Kidney tubule cell (primary cell): ENCODE data around the gene CAMSAP3.

ENCODE experiments used
- DNase-seq: peaks from one replicate; pipeline ENCODE4 v3.0.0-alpha.2; 2018; ENCODE audit warnings: low spot score

The CAMSAP3 gene, protein sequence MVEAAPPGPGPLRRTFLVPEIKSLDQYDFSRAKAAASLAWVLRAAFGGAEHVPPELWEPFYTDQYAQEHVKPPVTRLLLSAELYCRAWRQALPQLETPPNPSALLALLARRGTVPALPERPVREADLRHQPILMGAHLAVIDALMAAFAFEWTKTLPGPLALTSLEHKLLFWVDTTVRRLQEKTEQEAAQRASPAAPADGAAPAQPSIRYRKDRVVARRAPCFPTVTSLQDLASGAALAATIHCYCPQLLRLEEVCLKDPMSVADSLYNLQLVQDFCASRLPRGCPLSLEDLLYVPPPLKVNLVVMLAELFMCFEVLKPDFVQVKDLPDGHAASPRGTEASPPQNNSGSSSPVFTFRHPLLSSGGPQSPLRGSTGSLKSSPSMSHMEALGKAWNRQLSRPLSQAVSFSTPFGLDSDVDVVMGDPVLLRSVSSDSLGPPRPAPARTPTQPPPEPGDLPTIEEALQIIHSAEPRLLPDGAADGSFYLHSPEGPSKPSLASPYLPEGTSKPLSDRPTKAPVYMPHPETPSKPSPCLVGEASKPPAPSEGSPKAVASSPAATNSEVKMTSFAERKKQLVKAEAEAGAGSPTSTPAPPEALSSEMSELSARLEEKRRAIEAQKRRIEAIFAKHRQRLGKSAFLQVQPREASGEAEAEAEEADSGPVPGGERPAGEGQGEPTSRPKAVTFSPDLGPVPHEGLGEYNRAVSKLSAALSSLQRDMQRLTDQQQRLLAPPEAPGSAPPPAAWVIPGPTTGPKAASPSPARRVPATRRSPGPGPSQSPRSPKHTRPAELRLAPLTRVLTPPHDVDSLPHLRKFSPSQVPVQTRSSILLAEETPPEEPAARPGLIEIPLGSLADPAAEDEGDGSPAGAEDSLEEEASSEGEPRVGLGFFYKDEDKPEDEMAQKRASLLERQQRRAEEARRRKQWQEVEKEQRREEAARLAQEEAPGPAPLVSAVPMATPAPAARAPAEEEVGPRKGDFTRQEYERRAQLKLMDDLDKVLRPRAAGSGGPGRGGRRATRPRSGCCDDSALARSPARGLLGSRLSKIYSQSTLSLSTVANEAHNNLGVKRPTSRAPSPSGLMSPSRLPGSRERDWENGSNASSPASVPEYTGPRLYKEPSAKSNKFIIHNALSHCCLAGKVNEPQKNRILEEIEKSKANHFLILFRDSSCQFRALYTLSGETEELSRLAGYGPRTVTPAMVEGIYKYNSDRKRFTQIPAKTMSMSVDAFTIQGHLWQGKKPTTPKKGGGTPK

DNA sequence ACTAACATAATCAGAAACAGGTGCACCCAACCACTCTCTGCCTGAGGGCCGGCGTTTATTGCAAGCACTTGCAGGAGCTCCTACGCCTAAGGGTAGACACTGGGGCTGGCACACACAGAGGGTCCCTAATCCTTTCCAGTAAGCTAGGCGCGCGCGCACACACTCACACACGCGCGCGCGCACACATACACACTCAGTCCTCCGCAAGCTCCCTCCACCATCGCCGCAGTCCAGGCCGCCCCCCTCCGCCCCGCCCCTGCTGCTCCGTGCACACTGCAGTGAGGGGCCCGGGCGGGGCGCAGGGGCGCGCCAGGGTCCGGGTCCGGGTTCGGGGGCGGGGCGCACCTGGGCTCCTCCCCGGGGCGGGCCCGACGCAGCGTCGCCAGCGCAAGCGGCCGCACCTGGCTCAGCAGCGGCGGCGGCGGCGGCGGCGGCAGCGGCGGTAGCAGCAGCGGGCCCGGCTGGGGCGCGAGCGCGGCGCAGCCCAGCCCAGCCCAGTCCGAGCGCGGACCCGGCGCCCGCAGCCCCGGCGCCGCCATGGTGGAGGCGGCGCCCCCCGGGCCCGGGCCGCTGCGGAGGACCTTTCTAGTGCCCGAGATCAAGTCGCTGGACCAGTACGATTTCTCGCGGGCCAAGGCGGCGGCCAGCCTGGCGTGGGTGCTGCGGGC lies at the start of gene CAMSAP3:
Gene CAMSAP3, plus strand, starts transcription at position 398 of the 668 bp plus-strand sequence. Its CDS starts 140 bp downstream, at position 538.
- DNase-seq, result peak; percentile 64

DNA sequence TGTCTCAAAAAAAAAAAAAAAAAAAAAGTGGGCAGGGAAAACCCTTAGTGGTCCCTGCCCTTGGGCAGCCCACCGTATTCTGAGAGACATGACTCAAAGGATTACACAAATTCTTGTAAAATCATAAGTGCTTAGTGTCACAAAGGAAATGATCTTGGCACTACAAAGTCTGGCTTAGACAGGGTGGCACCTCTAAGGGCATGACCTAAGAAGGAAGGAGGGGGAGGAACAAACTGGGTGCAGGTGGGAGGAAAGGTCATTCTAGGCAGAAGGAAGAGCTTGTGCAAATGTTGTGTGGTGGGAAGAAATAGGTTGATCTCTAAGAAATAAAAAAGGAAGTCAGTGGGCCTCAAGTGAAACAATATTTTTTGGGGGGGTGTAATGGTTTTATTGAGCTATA lies 49.8 kb upstream of the CAMSAP3 start:
- DNase-seq, result no peak

DNA sequence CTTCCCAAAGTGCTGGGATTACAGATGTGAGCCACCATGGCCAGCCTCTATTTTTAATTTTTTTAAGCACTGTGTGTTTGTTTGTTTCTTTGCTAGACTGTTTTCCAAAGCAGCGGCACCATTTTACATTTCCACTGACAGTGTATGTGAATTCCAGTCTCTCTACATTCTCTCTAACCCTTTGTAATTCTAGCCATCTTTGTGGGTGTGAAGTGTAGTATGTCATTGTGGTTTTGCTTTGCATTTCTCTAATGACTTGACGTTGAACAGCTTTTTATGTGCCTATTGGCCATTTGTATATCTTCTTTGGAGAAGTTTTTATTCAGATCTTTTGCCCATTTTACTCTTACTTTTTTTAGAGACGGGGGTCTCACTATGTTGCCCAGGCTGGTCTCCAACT lies 48.5 kb upstream of the CAMSAP3 start:
- DNase-seq, result no peak

DNA sequence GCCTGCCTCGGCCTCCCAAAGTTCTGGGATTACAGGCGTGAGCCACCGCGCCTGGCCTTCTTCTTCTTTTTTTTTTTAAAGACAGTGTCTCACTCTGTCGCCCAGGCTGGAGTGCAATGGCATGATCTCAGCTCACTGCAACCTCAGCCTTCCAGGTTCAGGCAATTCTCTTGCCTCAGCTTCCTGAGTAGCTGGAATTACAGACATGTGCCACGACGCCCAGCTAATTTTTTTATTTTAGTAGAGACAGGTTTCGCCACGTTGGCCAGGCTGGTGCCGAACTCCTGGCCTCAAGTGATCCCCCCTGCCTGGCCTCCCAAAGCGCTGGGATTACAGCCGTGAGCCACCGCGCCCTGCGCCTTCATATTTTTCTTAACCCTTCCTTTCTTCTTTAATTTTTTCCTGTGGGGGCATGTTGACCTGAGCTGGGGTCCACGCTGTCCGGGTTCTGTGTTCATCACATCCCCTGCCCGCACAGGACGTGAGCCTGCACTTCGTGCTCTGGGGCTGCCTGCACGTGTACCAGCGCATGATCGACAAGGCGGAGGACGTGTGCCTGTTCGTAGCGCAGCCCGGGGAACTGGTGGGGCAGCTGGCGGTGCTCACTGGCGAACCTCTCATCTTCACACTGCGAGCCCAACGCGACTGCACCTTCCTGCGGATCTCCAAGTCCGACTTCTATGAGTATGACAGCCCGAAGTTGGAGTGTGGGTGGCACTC lies 46.1 kb upstream of the CAMSAP3 start:
- no peak for DNase-seq

DNA sequence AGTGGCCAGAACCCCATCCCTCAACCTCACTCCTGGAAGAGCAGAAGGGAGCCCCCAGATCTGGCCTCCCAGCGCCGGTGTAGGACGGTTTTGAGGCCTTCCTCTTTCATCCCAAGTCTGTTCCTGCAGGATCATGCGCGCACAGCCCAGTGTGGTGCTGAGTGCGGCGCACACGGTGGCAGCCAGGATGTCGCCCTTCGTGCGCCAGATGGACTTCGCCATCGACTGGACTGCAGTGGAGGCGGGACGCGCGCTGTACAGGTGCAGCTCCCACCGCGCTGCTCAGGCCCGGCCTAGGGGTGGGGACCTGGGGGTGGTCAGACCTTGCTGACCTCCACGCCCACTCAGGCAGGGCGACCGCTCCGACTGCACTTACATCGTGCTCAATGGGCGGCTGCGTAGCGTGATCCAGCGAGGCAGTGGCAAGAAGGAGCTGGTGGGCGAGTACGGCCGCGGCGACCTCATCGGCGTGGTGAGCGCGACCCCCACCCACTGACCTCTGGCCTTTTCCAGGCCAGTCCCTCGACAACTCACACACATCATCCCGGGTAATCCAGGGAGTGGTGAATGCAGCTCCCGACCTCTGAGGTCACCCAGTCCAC lies 45.4 kb upstream of the CAMSAP3 start:
- no peak for DNase-seq

DNA sequence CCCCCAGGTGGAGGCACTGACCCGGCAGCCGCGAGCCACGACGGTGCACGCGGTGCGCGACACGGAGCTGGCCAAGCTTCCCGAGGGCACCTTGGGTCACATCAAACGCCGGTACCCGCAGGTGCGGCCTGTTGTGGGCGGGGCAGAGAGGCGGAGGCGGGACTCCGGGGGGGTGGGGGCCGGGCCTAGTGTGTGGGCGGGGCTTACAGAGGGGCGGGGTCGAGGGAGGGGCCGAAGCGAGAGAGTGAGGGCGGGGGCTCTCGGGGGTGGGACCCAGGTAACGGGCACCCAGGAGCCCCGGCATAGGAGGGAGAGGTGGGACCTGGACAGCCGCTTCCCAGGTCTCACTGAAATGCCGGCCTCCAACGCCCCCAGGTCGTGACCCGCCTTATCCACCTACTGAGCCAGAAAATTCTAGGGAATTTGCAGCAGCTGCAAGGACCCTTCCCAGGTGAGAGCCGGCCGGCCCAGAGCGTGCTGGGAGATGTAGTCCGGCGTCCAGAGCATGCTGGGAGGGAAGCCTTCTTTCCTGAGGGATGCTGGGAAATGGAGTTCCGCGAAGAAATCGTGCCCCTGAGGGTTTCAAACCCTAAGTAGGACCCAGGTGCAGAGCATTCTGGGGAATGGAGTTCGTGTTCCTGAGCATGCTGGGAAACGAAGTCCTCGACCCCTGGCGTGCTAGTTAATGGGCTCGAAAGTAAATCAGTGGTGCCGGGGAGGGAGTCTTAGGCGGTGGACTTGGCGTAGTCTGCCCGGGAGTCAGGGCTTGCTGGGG lies 44.5 kb upstream of the CAMSAP3 start:
- DNase-seq, result peak; percentile 49

DNA sequence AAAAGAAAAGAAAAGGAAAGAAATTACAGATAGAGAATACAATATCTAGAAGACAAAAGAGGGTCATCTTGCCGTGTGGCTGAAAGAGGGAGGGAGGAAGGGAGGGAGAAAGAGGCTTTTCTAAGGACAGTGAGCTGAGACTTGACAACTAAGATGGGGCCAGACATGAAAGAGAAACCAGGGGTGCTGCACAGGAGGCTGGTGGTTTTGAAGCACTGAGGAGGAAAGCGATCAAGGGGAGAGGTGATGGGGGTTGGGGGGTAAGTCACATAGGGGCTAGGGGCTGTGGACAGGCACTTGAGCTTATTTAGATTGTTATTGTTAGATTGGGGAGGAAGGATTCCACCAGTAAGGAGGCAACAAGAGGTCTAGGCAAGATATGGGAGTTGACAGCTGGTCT lies 42.9 kb upstream of the CAMSAP3 start:
- DNase-seq, result no peak

DNA sequence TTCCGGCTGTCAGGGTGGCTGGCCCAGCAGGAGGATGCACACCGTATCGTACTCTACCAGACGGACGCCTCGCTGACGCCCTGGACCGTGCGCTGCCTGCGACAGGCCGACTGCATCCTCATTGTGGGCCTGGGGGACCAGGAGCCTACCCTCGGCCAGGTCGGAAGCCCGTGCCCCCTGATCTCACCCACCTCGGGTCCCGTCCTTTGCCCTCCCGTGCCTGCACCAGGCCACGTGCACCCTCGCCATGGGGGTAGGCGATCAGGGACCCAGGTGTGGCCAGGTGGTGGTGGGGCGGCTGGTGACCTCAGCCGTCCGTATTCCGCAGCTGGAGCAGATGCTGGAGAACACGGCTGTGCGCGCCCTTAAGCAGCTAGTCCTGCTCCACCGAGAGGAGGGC lies 41.1 kb upstream of the CAMSAP3 start:
- DNase-seq, result no peak

DNA sequence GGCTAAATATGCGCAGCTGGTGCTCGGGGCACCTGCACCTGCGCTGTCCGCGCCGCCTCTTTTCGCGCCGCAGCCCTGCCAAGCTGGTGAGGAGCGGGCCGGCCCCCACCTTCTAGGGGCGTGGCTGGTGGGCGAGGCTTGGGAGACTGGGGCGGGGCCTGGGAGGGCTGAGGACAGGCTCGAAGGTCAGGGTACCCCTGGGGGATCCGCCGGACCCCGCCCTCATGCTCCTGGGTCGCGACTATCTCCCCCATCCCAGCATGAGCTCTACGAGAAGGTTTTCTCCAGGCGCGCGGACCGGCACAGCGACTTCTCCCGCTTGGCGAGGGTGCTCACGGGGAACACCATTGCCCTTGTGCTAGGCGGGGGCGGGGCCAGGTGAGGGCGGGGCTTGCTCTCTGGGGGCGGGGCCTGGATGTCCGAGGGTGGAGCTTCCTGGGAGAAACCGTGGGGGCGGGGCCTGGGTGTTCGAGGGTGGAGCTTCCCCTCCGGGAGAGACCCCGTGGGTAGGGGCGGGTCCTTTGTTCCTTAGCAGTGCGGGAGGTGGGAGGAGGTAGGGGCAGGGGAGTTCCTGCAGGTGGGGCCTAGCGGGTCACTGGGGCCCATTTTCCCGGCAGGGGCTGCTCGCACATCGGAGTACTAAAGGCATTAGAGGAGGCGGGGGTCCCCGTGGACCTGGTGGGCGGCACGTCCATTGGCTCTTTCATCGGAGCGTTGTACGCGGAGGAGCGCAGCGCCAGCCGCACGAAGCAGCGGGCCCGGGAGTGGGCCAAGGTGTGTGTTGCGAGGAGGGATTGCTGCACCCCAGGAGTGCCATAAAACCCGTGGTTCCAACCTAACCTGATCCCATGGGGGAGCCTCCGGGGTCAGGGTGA lies 40.4 kb upstream of the CAMSAP3 start:
- no peak for DNase-seq

DNA sequence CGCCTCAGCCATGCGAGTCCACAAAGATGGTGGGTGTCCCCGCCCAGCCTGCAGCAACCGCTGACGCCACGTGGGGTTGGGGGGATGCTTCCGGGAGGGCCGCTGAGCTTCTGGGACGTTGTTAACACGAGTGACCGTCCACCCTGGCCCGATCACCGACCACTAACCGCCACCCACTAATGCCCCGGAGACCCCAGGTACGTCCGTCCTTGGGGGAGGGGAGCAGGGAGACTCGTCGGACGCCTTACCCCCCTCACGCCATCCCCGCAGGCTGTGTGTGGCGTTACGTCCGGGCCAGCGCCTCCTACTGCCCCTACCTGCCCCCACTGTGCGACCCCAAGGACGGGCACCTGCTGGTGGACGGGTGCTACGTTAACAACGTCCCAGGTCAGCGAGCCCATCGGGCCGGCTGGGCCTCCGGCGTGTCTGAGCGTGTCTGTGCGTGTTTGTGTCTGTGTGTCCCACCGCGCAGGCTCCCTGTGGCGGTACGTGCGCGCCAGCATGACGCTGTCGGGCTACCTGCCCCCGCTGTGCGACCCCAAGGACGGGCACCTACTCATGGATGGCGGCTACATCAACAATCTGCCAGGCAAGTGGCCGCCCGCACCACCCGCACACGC lies 38.9 kb upstream of the CAMSAP3 start:
- no peak for DNase-seq

DNA sequence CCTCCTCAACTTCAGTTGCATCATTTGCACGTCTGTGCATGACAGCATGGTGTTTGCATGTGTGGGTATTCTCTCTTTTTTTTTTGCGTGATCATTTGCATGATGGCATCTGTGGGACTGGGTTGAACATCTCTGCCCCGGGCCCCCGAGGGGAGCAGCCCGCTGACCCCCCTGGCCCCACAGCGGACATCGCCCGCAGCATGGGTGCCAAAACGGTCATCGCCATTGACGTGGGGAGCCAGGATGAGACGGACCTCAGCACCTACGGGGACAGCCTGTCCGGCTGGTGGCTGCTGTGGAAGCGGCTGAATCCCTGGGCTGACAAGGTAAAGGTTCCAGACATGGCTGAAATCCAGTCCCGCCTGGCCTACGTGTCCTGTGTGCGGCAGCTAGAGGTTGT lies 37.0 kb upstream of the CAMSAP3 start:
- DNase-seq, result no peak

DNA sequence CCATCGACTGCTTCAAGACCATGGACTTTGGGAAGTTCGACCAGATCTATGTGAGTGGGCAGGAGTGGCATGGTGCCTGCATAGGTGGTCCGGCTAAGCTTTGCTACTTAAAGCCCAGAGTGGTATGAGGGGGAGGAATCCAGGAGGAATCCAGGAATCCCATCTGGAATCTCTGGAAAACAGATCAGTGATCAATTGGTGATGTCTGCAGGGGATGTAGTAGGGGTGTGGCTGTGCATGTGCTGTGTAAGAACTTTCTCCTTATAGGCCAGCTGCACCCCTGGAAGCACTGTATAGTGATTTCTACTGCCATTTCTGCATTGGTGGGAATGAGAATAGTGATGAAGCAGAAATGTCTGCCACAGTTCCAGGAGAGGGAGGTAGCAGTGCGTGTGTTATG lies 36.6 kb upstream of the CAMSAP3 start:
- DNase-seq, result no peak

DNA sequence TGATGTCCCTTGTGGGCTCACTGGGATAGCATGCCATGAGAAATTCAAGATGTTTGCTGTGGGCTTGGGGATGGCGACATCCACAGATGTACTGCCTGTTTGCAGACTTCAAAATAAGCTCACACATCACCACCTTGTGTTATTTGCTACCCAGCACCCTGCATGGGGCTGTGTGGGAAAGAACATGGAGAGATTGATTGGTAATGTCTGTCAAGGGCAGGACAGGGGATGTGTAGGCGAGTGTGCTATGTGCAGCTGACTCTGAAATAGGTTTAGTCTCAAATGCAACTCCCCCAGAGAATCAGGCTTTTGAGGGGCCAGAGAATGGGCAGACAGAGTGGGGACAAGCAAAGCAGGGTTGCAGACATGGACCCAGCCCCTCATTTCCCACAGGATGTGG lies 35.4 kb upstream of the CAMSAP3 start:
- DNase-seq, result no peak

DNA sequence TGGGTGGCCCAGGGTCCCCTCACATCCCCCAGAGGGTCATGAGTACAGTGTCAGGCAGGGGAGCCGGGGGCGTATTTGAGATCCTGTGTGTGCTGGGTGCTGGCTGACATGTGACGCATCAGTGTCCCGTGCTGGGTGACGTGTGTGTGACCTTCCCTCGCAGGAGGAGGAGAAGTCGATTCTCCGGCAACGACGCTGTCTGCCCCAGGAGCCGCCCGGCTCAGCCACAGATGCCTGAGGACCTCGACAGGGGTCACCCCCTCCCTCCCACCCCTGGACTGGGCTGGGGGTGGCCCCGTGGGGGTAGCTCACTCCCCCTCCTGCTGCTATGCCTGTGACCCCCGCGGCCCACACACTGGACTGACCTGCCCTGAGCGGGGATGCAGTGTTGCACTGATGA lies 34.3 kb upstream of the CAMSAP3 start:
- no peak for DNase-seq

DNA sequence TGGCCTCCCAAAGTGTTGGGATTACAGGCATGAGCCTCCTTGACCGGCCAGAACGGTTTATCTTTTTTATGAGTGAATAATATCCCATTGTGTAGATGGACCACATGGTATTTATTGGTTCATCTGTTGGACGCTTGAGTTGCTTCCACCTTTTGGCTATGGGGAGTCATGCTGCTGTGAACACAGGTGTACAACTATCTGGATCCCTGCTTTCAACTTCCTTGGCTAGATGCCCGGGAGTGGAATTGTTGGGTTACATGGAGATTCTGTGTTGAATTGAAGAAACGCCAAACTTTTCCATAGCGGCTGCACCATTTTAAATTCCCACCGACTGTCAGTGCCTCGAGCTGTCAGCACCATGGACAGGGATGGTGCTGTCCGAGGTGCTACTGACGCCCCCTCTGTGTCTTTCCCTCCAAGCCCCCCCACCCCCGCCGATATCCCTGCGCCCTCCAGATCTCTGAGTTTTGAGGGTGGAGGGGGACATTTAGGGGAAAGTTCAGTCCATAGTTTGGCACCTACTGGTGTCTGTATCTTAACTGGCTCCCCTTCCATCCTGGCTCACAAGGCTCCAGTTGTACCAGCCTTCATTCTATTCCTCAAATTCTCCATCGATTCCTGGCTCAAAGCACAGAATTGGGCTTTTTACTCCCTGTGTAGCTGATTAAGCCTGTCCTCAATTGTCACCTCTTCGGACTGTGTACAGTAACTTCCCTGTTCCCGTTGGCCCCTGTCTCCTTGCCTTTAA lies 32.8 kb upstream of the CAMSAP3 start:
- DNase-seq, result peak; percentile 21

DNA sequence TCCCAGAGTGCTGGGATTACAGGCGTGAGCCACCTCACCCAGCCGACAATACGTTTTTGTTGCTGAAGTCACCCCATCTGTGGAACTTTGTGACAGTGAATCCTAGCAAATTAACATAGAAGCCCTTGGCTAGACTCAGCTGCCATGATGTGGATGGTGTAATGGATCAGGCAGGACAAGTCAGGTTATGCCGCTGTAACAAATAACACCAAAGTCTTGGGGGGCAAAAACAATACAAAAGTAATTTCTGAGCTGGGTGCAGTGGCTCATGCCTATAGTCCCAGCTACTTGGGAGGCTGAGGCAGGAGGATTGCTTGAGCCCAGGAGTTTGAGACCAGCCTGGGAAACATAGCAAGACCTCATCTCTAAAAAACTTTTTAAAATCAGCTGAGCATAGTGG lies 30.8 kb upstream of the CAMSAP3 start:
- no peak for DNase-seq

DNA sequence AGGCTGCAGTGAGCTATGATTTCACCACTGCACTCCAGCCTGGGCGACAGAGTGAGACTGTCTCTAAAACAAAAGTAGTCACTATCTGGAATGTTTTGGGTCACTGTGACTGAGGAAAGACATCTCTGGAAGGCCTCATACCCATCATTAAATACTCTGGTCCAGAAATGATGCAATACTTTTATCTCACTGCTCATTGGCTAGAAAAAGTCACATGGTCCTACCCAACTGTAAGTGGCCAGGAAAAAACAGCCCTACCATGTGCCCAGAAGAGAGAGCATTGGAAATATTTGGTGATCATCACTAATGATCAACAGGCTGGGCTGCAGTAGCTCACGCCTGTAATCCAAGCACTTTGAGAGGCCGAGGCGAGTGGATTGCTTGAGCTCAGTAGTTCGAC lies 30.3 kb upstream of the CAMSAP3 start:
- DNase-seq, result no peak

DNA sequence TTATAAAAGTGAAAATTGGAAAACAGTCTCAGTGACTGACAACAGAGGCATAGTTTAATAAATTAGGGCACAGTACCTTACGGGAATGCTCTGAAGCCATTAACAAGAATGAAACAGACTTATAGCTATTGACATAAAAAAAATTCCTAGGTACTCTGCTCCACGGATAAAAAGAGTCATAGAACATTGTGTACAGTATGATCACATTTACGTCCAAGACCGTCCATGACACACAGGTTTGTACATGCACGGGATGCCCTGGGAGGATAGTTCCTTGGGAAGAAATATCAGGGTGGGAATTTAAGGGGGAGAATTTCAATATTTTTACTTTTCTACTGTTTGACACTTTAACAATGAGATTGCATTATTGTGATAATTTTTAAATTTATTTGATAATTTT lies 24.9 kb upstream of the CAMSAP3 start:
- DNase-seq, result no peak
